Keratinocyte (primary cell): ENCODE data around the gene ZFPM1. TPM values are rescaled to one million over a fixed set of nuclear protein-coding genes. Genes with fewer than 3 reads are reported as not detected.

Experiments used
- DNase-seq: peaks from one replicate; pipeline ENCODE4 v3.0.0-alpha.2; 2011; ENCODE audit warnings: low read depth, missing footprints, low spot score
- FAIRE-seq: peaks from 2 replicates; lab custom pipeline; 2011; peaks lifted over from hg19 to GRCh38; lab: Jason Lieb, UNC
- H2AFZ ChIP-seq: 2 replicates; pipeline ENCODE4 v1.6.0; 2012; ENCODE audit warnings: low read length, control low read depth, inconsistent platforms; ENCODE audit not compliant: control insufficient read depth
- H3K27ac ChIP-seq: 2 replicates; pipeline ENCODE4 v1.5.1; 2011; ENCODE audit warnings: low read length; ENCODE audit not compliant: control insufficient read depth, insufficient read depth
- H3K27me3 ChIP-seq: 3 replicates; pipeline ENCODE4 v1.6.0; 2011; ENCODE audit warnings: low read length; ENCODE audit not compliant: control insufficient read depth, insufficient read depth; ENCODE audit errors: extremely low read depth
- H3K36me3 ChIP-seq, 2 experiments: 2 replicates in 1 of 2; 3 replicates in 1 of 2; pipeline ENCODE4 v1.5.1; 2011; ENCODE audit warnings: low read length in 2 of 2, mild to moderate bottlenecking in 1 of 2; ENCODE audit not compliant: control insufficient read depth in 2 of 2, insufficient read depth in 2 of 2; ENCODE audit errors: extremely low read depth in 1 of 2
- H3K4me1 ChIP-seq: 3 replicates; pipeline ENCODE4 v1.5.1; 2011; ENCODE audit warnings: low read length; ENCODE audit not compliant: control insufficient read depth, insufficient read depth; ENCODE audit errors: extremely low read depth
- H3K4me2 ChIP-seq: 3 replicates; pipeline ENCODE4 v1.6.0; 2011; ENCODE audit warnings: low read depth, low read length; ENCODE audit not compliant: control insufficient read depth, insufficient read depth; ENCODE audit errors: extremely low read depth
- H3K4me3 ChIP-seq, 3 experiments: fragments of 200-600 bp in 1 of 3; sonication (generic) in 1 of 3; 2 replicates in 2 of 3; 3 replicates in 1 of 3; pipeline ENCODE4 v1.5.1; 2011 to 2016; ENCODE audit warnings: low read length in 3 of 3, mild to moderate bottlenecking in 3 of 3, control low read depth in 2 of 3, inconsistent platforms in 1 of 3, low read depth in 1 of 3, mixed read lengths in 1 of 3, mixed run types in 1 of 3, moderate library complexity in 1 of 3; ENCODE audit not compliant: control insufficient read depth in 2 of 3, insufficient read depth in 2 of 3; ENCODE audit errors: extremely low read depth in 1 of 3
- H3K79me2 ChIP-seq: 2 replicates; pipeline ENCODE4 v1.6.0; 2012; ENCODE audit warnings: low read length; ENCODE audit not compliant: control insufficient read depth, insufficient read depth
- H3K9ac ChIP-seq: 3 replicates; pipeline ENCODE4 v1.6.0; 2011; ENCODE audit warnings: low read length; ENCODE audit not compliant: control insufficient read depth, insufficient read depth; ENCODE audit errors: extremely low read depth
- H3K9me1 ChIP-seq: 3 replicates; pipeline ENCODE4 v1.6.0; 2011; ENCODE audit warnings: low read length; ENCODE audit not compliant: control insufficient read depth, insufficient read depth; ENCODE audit errors: extremely low read depth
- H3K9me3 ChIP-seq: 2 replicates; pipeline ENCODE4 v1.5.1; 2012; ENCODE audit warnings: low read depth, low read length; ENCODE audit not compliant: control insufficient read depth
- H4K20me1 ChIP-seq: 3 replicates; pipeline ENCODE4 v1.6.0; 2011; ENCODE audit warnings: low read length; ENCODE audit not compliant: control insufficient read depth, insufficient read depth; ENCODE audit errors: extremely low read depth
- EZH2 ChIP-seq: IDR thresholded peaks from one replicate; pipeline ENCODE4 v1.6.1; 2012; ENCODE audit warnings: inconsistent platforms, mild to moderate bottlenecking, low read length, moderate library complexity
- dilution Hi-C: fragments of 300-500 bp; cut with MboI; formaldehyde crosslinking; loops from one replicate; pipeline ENCODE4 v1.7.0; 2020; ENCODE audit warnings: low sequenced_read_pairs; ENCODE audit not compliant: extremely low pct_ligation_motif_present
- polyA plus RNA-seq, 5 experiments: library from polyadenylated mRNA; depleted of rRNA in 3 of 5; stranded (reverse) in 3 of 5; stranded (forward) in 1 of 5; unstranded in 1 of 5; fragments of >200 nt; gene quantifications; 1 replicate in 1 of 5; 2 replicates in 3 of 5; 3 replicates in 1 of 5; pipeline versions ENCODE4 v1.2.1 to v1.2.3, GENCODE V29; 2011 to 2012; ENCODE audit warnings: missing spikeins in 2 of 5, low read depth in 1 of 5, low replicate concordance in 1 of 5
- TF ChIP-seq, protein P1 (sequence below), 3 experiments: IDR thresholded peaks in 1 of 3; conservative IDR thresholded peaks in 1 of 3; optimal IDR thresholded peaks in 1 of 3; 2 replicates in 2 of 3; 3 replicates in 1 of 3; pipeline versions ENCODE3 to v1.5.1; 2011; ENCODE audit warnings: low read length in 3 of 3, mild to moderate bottlenecking in 3 of 3, moderate library complexity in 2 of 3, control low read depth in 1 of 3, inconsistent platforms in 1 of 3; ENCODE audit not compliant: insufficient read depth in 2 of 3; ENCODE audit errors: extremely low read depth in 1 of 3

Gene ZFPM1
- polyA plus RNA-seq, 1 donor (not counting 4 experiments of a cell fraction or from before 2014, with no cell fraction given), result 0.42 TPM

GRCh38 chr16:88558457-88559442, 105.7 kb downstream of the ZFPM1 start:
- Histone ChIP-seq H2AFZ (no peak overlapping the region), H3K4me2 (no peak overlapping the region), H3K27ac (no peak overlapping the region), H3K9ac (no peak overlapping the region), H3K27me3 (peaks cover 20% of the 10 kb centered on the region), H3K4me3 (no peak overlapping the region), H3K79me2 (no peaks in the 10 kb centered on the region), H3K4me1 (no peaks in the 10 kb centered on the region), H3K9me3 (no peaks in the 10 kb centered on the region), H3K36me3 (no peaks in the 10 kb centered on the region), H4K20me1 (no peaks in the 10 kb centered on the region), H3K9me1 (no peaks in the 10 kb centered on the region)
- TF ChIP-seq EZH2, result no peak
- TF ChIP-seq, protein P1, sequence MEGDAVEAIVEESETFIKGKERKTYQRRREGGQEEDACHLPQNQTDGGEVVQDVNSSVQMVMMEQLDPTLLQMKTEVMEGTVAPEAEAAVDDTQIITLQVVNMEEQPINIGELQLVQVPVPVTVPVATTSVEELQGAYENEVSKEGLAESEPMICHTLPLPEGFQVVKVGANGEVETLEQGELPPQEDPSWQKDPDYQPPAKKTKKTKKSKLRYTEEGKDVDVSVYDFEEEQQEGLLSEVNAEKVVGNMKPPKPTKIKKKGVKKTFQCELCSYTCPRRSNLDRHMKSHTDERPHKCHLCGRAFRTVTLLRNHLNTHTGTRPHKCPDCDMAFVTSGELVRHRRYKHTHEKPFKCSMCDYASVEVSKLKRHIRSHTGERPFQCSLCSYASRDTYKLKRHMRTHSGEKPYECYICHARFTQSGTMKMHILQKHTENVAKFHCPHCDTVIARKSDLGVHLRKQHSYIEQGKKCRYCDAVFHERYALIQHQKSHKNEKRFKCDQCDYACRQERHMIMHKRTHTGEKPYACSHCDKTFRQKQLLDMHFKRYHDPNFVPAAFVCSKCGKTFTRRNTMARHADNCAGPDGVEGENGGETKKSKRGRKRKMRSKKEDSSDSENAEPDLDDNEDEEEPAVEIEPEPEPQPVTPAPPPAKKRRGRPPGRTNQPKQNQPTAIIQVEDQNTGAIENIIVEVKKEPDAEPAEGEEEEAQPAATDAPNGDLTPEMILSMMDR (optimal IDR thresholded peaks at IDR 0.05 in 1 of 3, IDR thresholded peaks at IDR 0.05 in 1 of 3, conservative IDR thresholded peaks at IDR 0.05 in 1 of 3; ENCODE audit: extremely low read depth in 1 of 3, insufficient read depth in 2 of 3, low read length in 3 of 3), result peak; percentile 19 to 53 (median 36)
- DNase-seq, result no peak
- dilution Hi-C loops, result no loop called here
- no peak for FAIRE-seq

DNA sequence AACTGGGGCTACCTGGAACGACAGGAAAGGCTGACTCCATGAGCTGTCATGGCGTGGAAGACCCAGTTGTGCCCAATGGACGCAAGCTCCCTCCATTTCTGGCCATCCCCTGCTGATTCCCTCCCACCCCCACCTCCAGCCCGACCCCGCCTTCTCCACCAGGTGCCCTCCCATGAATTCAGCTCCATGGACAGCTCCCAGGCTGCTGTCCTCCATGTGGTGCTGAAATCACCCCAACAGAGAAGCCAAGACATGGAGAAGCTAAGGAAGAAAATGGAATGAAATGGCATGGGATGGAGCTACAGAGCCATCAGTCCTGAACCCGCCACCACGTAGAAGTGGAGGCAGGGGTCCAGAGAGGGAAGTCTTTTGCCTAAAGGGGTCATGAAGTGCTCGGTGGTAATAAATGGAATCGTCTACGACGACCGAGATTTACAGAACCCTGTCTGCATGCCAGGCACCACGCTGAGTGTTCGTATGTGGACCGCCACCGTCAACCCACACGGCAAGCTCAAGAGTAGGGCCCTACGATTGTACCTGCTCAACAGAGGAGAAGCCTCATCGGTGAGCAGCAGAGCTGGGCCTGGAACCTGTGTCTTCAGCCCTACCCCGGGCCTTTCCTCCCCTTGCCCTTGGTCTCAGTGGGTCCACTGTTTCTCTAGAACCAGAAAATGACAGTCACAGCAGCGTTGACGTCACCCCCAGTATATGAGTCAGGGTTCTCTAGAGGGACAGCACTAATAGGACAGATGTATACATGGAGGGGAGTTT, 107.8 kb downstream of the ZFPM1 start:
- no peak for DNase-seq
- H3K4me3 ChIP-seq, result no peak overlapping the region
- no peak overlapping the region for H3K9ac ChIP-seq
- H3K36me3 ChIP-seq, result no peaks in the 10 kb centered on the region
- H4K20me1 ChIP-seq, result no peaks in the 10 kb centered on the region
- TF ChIP-seq, protein P1 (optimal IDR thresholded peaks at IDR 0.05 in 1 of 3, IDR thresholded peaks at IDR 0.05 in 1 of 3, conservative IDR thresholded peaks at IDR 0.05 in 1 of 3; ENCODE audit: extremely low read depth in 1 of 3, insufficient read depth in 2 of 3, low read length in 3 of 3), result no peak
- TF ChIP-seq EZH2, result no peak
- no peak overlapping the region for H3K27ac ChIP-seq
- no peaks in the 10 kb centered on the region for H3K9me3 ChIP-seq
- dilution Hi-C loops, result no loop called here
- no peak overlapping the region for H2AFZ ChIP-seq
- FAIRE-seq, result no peak
- H3K4me2 ChIP-seq, result no peak overlapping the region
- H3K79me2 ChIP-seq, result no peaks in the 10 kb centered on the region
- H3K4me1 ChIP-seq, result no peaks in the 10 kb centered on the region
- H3K27me3 ChIP-seq, result peaks cover 5% of the 10 kb centered on the region
- H3K9me1 ChIP-seq, result no peaks in the 10 kb centered on the region
